ENCODE results near the gene LSM3. TPM values are rescaled to one million over a fixed set of nuclear protein-coding genes. Genes with fewer than 3 reads are reported as not detected.

The LSM3 gene
- total and polyA plus RNA-seq, 7 donors = 8.0 to 20.4 (median 16.5) TPM

GRCh38 chr3:14138878-14139655 is 39.5 kb upstream of the LSM3 start:
- WGBS, 2 donors = 90 to 95% methylated on average over 14 of the region's 14 CpGs
- peaks cover 0 to 32% (median 20%) of the 10 kb centered on the region in 4 donors for H3K4me1 ChIP-seq
- intact Hi-C loops (cut with DNase I) = no loop called here
- no peak overlapping the region for H3K27ac ChIP-seq
- no peak overlapping the region for H3K4me3 ChIP-seq
- no peak for DNase-seq
- H3K27me3 ChIP-seq = no peaks in the 10 kb centered on the region
- no peak for TF ChIP-seq POLR2AphosphoS5 (IDR thresholded peaks at IDR 0.05)
- no peak for TF ChIP-seq EP300 (IDR thresholded peaks at IDR 0.05)
- no peak for TF ChIP-seq CTCF (IDR thresholded peaks at IDR 0.05)
- no peak for TF ChIP-seq POLR2A (IDR thresholded peaks at IDR 0.05)
- H3K36me3 ChIP-seq = peaks cover 23 to 88% (median 39%) of the 10 kb centered on the region in 4 donors
- H3K9me3 ChIP-seq = no peaks in the 10 kb centered on the region

GRCh38 chr3:14139771-14140170 is 38.8 kb upstream of the LSM3 start:
- Histone ChIP-seq H3K9me3 (no peaks in the 10 kb centered on the region), H3K27me3 (no peaks in the 10 kb centered on the region), H3K4me3 (no peak overlapping the region), H3K4me1 (peaks cover 0 to 39% (median 26%) of the 10 kb centered on the region in 4 donors), H3K27ac (peak overlapping the region in 1 of 4 donors; percentile 81), H3K36me3 (peaks cover 16 to 81% (median 34%) of the 10 kb centered on the region in 4 donors)
- TF ChIP-seq EP300 (IDR thresholded peaks at IDR 0.05) = no peak
- no peak for TF ChIP-seq CTCF (IDR thresholded peaks at IDR 0.05)
- no peak for TF ChIP-seq POLR2A (IDR thresholded peaks at IDR 0.05)
- TF ChIP-seq POLR2AphosphoS5 (IDR thresholded peaks at IDR 0.05) = no peak
- DNase-seq = no peak
- intact Hi-C loops (cut with DNase I) = loop anchor here (10.0 kb wide), 1 partner anchor 1475 kb away; the partner anchor contains the start of gene RAF1
- 87 to 91% methylated on average over 5 of the region's 5 CpGs for WGBS, 2 donors

- peak overlapping the region in 2 of 4 donors; percentile 10 to 81 for H3K27ac ChIP-seq
- TF ChIP-seq CTCF (IDR thresholded peaks at IDR 0.05) (no peak), POLR2AphosphoS5 (IDR thresholded peaks at IDR 0.05) (peak in 1 of 4 donors; percentile 8)
- no peaks in the 10 kb centered on the region for H3K9me3 ChIP-seq
- H3K27me3 ChIP-seq = no peaks in the 10 kb centered on the region
- no peak for DNase-seq
- WGBS, 2 donors = 84 to 88% methylated on average over 2 of the region's 2 CpGs
- peaks cover 10 to 72% (median 25%) of the 10 kb centered on the region in 4 donors for H3K36me3 ChIP-seq
- intact Hi-C loops (cut with DNase I) = loop anchor here (10.0 kb wide), 1 partner anchor 1476 kb away; the partner anchor contains the start of gene RAF1
- no peak overlapping the region for H3K4me3 ChIP-seq
- peaks cover 0 to 48% (median 35%) of the 10 kb centered on the region in 4 donors for H3K4me1 ChIP-seq
These were observed 37.9 kb upstream of the LSM3 start for GRCh38 chr3:14140668-14141067.

GRCh38 chr3:14141144-14141543 is 37.5 kb upstream of the LSM3 start:
- no peak for TF ChIP-seq POLR2A (IDR thresholded peaks at IDR 0.05)
- no peak for TF ChIP-seq POLR2AphosphoS5 (IDR thresholded peaks at IDR 0.05)
- no peak for TF ChIP-seq EP300 (IDR thresholded peaks at IDR 0.05)
- TF ChIP-seq CTCF (IDR thresholded peaks at IDR 0.05) = no peak
- no peaks in the 10 kb centered on the region for H3K27me3 ChIP-seq
- H3K36me3 ChIP-seq = peaks cover 10 to 72% (median 22%) of the 10 kb centered on the region in 4 donors
- DNase-seq = no peak
- peak overlapping the region in 2 of 4 donors; percentile 81 to 87 for H3K27ac ChIP-seq
- H3K9me3 ChIP-seq = no peaks in the 10 kb centered on the region
- peaks cover 0 to 53% (median 39%) of the 10 kb centered on the region in 4 donors for H3K4me1 ChIP-seq
- WGBS, 2 donors = 76 to 81% methylated on average over 2 of the region's 2 CpGs
- intact Hi-C loops (cut with DNase I) = loop anchor here (10.0 kb wide), 1 partner anchor 1476 kb away; the partner anchor contains the start of gene RAF1
- no peak overlapping the region for H3K4me3 ChIP-seq

Data from sigmoid colon (tissue), 7 donors.